NCI-H128 (cell line): ENCODE measurements around the gene SLC22A1.
"Not testable (repeated sequence)": the region's sequence is repeated elsewhere in the genome, so short reads cannot be mapped to it uniquely, and the experiment has no call there.

Experiments
- DNase-seq: peaks from one replicate; lab custom pipeline; 2025; ENCODE audit not compliant: unreplicated experiment; lab: John Stamatoyannopoulos, UW

The SLC22A1 gene

GRCh38 chr6:160121558-160121957, at the start of gene SLC22A1:
Gene SLC22A1, plus strand, starts transcription at chr6:160121815. Its CDS starts 121 bp downstream, at chr6:160121936.
- no peak for DNase-seq

GRCh38 chr6:160073272-160073671, 48.3 kb upstream of the SLC22A1 start:
- no peak for DNase-seq

- DNase-seq: no peak
These were observed 45.6 kb upstream of the SLC22A1 start for GRCh38 chr6:160076009-160076408.

GRCh38 chr6:160077024-160077423, 44.6 kb upstream of the SLC22A1 start:
- DNase-seq: no peak

GRCh38 chr6:160077526-160077925, 44.1 kb upstream of the SLC22A1 start:
- DNase-seq: no peak

GRCh38 chr6:160078883-160079685, 42.5 kb upstream of the SLC22A1 start:
- DNase-seq: no peak

GRCh38 chr6:160079686-160080043, 42.0 kb upstream of the SLC22A1 start:
- no peak for DNase-seq

GRCh38 chr6:160080097-160080496, 41.5 kb upstream of the SLC22A1 start:
- DNase-seq: no peak

GRCh38 chr6:160081398-160081797, 40.2 kb upstream of the SLC22A1 start:
- no peak for DNase-seq

- no peak for DNase-seq
These were observed 39.0 kb upstream of the SLC22A1 start for GRCh38 chr6:160082627-160083026.

GRCh38 chr6:160084198-160084776, 37.3 kb upstream of the SLC22A1 start:
- no peak for DNase-seq

GRCh38 chr6:160085226-160085625, 36.4 kb upstream of the SLC22A1 start:
- DNase-seq: no peak

- no peak for DNase-seq
These were observed 35.7 kb upstream of the SLC22A1 start for GRCh38 chr6:160085713-160086505.

GRCh38 chr6:160086754-160087153, 34.9 kb upstream of the SLC22A1 start:
- no peak for DNase-seq

- no peak for DNase-seq
These were observed 33.4 kb upstream of the SLC22A1 start for GRCh38 chr6:160088069-160088783.

GRCh38 chr6:160088784-160089533, 32.7 kb upstream of the SLC22A1 start:
- no peak for DNase-seq

- no peak for DNase-seq
These were observed 32.1 kb upstream of the SLC22A1 start for GRCh38 chr6:160089534-160089897.

- not testable (repeated sequence) for DNase-seq
These were observed 31.0 kb upstream of the SLC22A1 start for GRCh38 chr6:160090442-160091239.

- not testable (repeated sequence) for DNase-seq
These were observed 29.4 kb upstream of the SLC22A1 start for GRCh38 chr6:160092176-160092575.

GRCh38 chr6:160092602-160093001, 29.0 kb upstream of the SLC22A1 start:
- DNase-seq: no peak
